Caco-2 (cell line): ENCODE results near the gene CSMD2. TPM values are rescaled to one million over a fixed set of nuclear protein-coding genes. Genes with fewer than 3 reads are reported as not detected.

Experiments
- BruUV-seq: library from RNA; stranded (reverse); fragments of 400-500 nt; replicated peaks from 2 replicates; lab custom pipeline; 2021; lab: Mats Ljungman, UMichigan
- CTCF ChIA-PET: fragments of 300-600 bp; sonication (Branson Sonifier 250); formaldehyde crosslinking; loops from one replicate; lab custom pipeline; 2022; ENCODE audit warnings: antibody characterized with exemption; lab: Charles Lee
- POLR2A ChIA-PET: fragments of 300-600 bp; sonication (Branson Sonifier 250); formaldehyde crosslinking; loops from one replicate; lab custom pipeline; 2022; ENCODE audit warnings: antibody characterized with exemption; lab: Charles Lee
- DNase-seq, 2 experiments: peaks; one replicate each; pipeline versions ENCODE4 v3.0.0 to v3.0.0-alpha.2; 2020 to 2022
- H3K27me3 ChIP-seq: replicated peaks from 2 replicates; pipeline ENCODE4 v1.6.0; 2011; ENCODE audit warnings: low read length; ENCODE audit not compliant: control insufficient read depth, insufficient read depth
- H3K36me3 ChIP-seq: 2 replicates; pipeline ENCODE4 v1.5.1; 2011; ENCODE audit warnings: low read length; ENCODE audit not compliant: control insufficient read depth, insufficient read depth
- H3K4me1 ChIP-seq: fragments of 250-450 bp; sonication (Bioruptor Pico); 2 replicates; pipeline ENCODE4 v1.5.1; 2020; ENCODE audit warnings: mild to moderate bottlenecking
- H3K4me3 ChIP-seq: 2 replicates; pipeline ENCODE4 v1.5.1; 2011; ENCODE audit warnings: low read depth, mild to moderate bottlenecking, control low read depth, low read length
- H3K9me3 ChIP-seq: fragments of 250-450 bp; sonication (Bioruptor Pico); 2 replicates; pipeline ENCODE4 v1.5.1; 2020; ENCODE audit warnings: mild to moderate bottlenecking, moderate library complexity
- H3K27ac Mint-ChIP-seq: one replicate; pipeline ENCODE4 v1.8.0; 2022; ENCODE audit warnings: mixed read lengths; ENCODE audit not compliant: unreplicated experiment
- H3K27me3 Mint-ChIP-seq: one replicate; pipeline ENCODE4 v1.8.0; 2022; ENCODE audit warnings: mixed read lengths; ENCODE audit not compliant: insufficient read depth, unreplicated experiment
- H3K36me3 Mint-ChIP-seq: one replicate; pipeline ENCODE4 v1.8.0; 2022; ENCODE audit warnings: mild to moderate bottlenecking, mixed read lengths; ENCODE audit not compliant: insufficient read depth, unreplicated experiment
- H3K4me1 Mint-ChIP-seq: one replicate; pipeline ENCODE4 v1.8.0; 2022; ENCODE audit warnings: low read depth, mixed read lengths; ENCODE audit not compliant: unreplicated experiment
- H3K4me3 Mint-ChIP-seq: one replicate; pipeline ENCODE4 v1.8.0; 2022; ENCODE audit warnings: mild to moderate bottlenecking, moderate library complexity, mixed read lengths; ENCODE audit not compliant: unreplicated experiment
- H3K9me3 Mint-ChIP-seq: one replicate; pipeline ENCODE4 v1.8.0; 2022; ENCODE audit warnings: mixed read lengths; ENCODE audit not compliant: unreplicated experiment
- CTCF ChIP-seq, 2 experiments: fragments of 200-600 bp in 1 of 2; IDR thresholded peaks; 1 replicate in 1 of 2; 2 replicates in 1 of 2; pipeline versions ENCODE4 v1.5.1 to v1.8.0; 2011 to 2022; ENCODE audit warnings: antibody characterized with exemption in 1 of 2, control low read depth in 1 of 2, inconsistent platforms in 1 of 2, low read depth in 1 of 2, low read length in 1 of 2, mild to moderate bottlenecking in 1 of 2, moderate library complexity in 1 of 2; ENCODE audit not compliant: insufficient read depth in 1 of 2, severe bottlenecking in 1 of 2, unreplicated experiment in 1 of 2
- intact Hi-C: fragments of 100-400 bp; cut with micrococcal nuclease; formaldehyde crosslinking; loops from one replicate; pipeline ENCODE4 v1.10.0; 2022; ENCODE audit not compliant: unreplicated experiment
- total RNA-seq: library from RNA; stranded (reverse); gene quantifications from 2 replicates; pipeline ENCODE4 v1.2.3, GENCODE V29; 2022

The CSMD2 gene
- total RNA-seq, 1 experiment from 2014 or later = not detected

- Mint-ChIP-seq H3K4me1 (no peaks in the 10 kb centered on the region), H3K36me3 (no peaks in the 10 kb centered on the region), H3K9me3 (no peaks in the 10 kb centered on the region), H3K27ac (no peak overlapping the region), H3K27me3 (peaks cover 18% of the 10 kb centered on the region), H3K4me3 (no peak overlapping the region)
- intact Hi-C loops = no loop called here
- no peak overlapping the region for H3K4me3 ChIP-seq
- no peak for TF ChIP-seq CTCF (IDR thresholded peaks at IDR 0.05; ENCODE audit: insufficient read depth in 1 of 2, low read depth in 1 of 2, low read length in 1 of 2, severe bottlenecking in 1 of 2, unreplicated experiment in 1 of 2)
- POLR2A ChIA-PET = no interaction called here
- CTCF ChIA-PET = no interaction called here
- BruUV-seq = no TSS peak
- H3K27me3 ChIP-seq = no peaks in the 10 kb centered on the region
- H3K4me1 ChIP-seq = no peaks in the 10 kb centered on the region
- H3K9me3 ChIP-seq = no peaks in the 10 kb centered on the region
- no peak for DNase-seq
- H3K36me3 ChIP-seq = no peaks in the 10 kb centered on the region
Observed at GRCh38 chr1:34149501-34149900, 15.5 kb downstream of the CSMD2 start.

- Mint-ChIP-seq H3K27ac (no peak overlapping the region), H3K4me1 (no peaks in the 10 kb centered on the region), H3K9me3 (no peaks in the 10 kb centered on the region), H3K4me3 (no peak overlapping the region), H3K27me3 (peaks cover 10% of the 10 kb centered on the region), H3K36me3 (no peaks in the 10 kb centered on the region)
- H3K4me3 ChIP-seq = no peak overlapping the region
- CTCF ChIA-PET = no interaction called here
- DNase-seq = no peak
- H3K36me3 ChIP-seq = no peaks in the 10 kb centered on the region
- H3K27me3 ChIP-seq = no peaks in the 10 kb centered on the region
- BruUV-seq = no TSS peak
- POLR2A ChIA-PET = no interaction called here
- H3K9me3 ChIP-seq = no peaks in the 10 kb centered on the region
- H3K4me1 ChIP-seq = no peaks in the 10 kb centered on the region
- TF ChIP-seq CTCF (IDR thresholded peaks at IDR 0.05; ENCODE audit: insufficient read depth in 1 of 2, low read depth in 1 of 2, low read length in 1 of 2, severe bottlenecking in 1 of 2, unreplicated experiment in 1 of 2) = no peak
- intact Hi-C loops = no loop called here
Observed at GRCh38 chr1:34147301-34147700, 17.7 kb downstream of the CSMD2 start.

GRCh38 chr1:34144766-34145165, 20.3 kb downstream of the CSMD2 start:
- no peak for DNase-seq
- Histone ChIP-seq H3K9me3 (no peaks in the 10 kb centered on the region), H3K4me3 (no peak overlapping the region), H3K4me1 (no peaks in the 10 kb centered on the region), H3K36me3 (no peaks in the 10 kb centered on the region), H3K27me3 (no peaks in the 10 kb centered on the region)
- intact Hi-C loops = no loop called here
- BruUV-seq = no TSS peak
- Mint-ChIP-seq H3K9me3 (no peaks in the 10 kb centered on the region), H3K27ac (no peak overlapping the region), H3K4me1 (no peaks in the 10 kb centered on the region), H3K36me3 (no peaks in the 10 kb centered on the region), H3K27me3 (peaks cover 10% of the 10 kb centered on the region), H3K4me3 (no peak overlapping the region)
- no peak for TF ChIP-seq CTCF (IDR thresholded peaks at IDR 0.05; ENCODE audit: insufficient read depth in 1 of 2, low read depth in 1 of 2, low read length in 1 of 2, severe bottlenecking in 1 of 2, unreplicated experiment in 1 of 2)
- ChIA-PET CTCF (no interaction called here), POLR2A (no interaction called here)
